HEK293 (cell line): ENCODE measurements around the gene CIC.
A peak's percentile ranks its signal among the peaks of the same experiment; 100 is the strongest.

Experiments used
- CTCF ChIA-PET: fragments of 350-600 bp; formaldehyde crosslinking; extraction: SDS; loops from one replicate; lab custom pipeline; 2021; ENCODE audit warnings: antibody characterized with exemption; lab: Yijun Ruan, JAX
- POLR2A ChIA-PET: fragments of 300-600 bp; formaldehyde crosslinking; extraction: SDS; loops from one replicate; lab custom pipeline; 2020; ENCODE audit warnings: antibody characterized with exemption, inconsistent platforms; lab: Yijun Ruan, JAX
- H3K27ac ChIP-seq: fragments of 200-500 bp; sonication (Bioruptor generic); 2 replicates; pipeline ENCODE4 v1.5.1; 2014; ENCODE audit warnings: low read depth, low read length, control low read depth, inconsistent platforms; ENCODE audit errors: extremely low read depth
- H3K36me3 ChIP-seq, 2 experiments: fragments of 200-500 bp in 1 of 2; sonication (Bioruptor generic) in 1 of 2; 1 replicate in 1 of 2; 2 replicates in 1 of 2; pipeline ENCODE4 v1.5.1; 2014 to 2017; ENCODE audit warnings: inconsistent platforms in 2 of 2, low read length in 2 of 2; ENCODE audit not compliant: control insufficient read depth in 2 of 2, insufficient read depth in 1 of 2
- H3K4me1 ChIP-seq: fragments of 200-500 bp; sonication (Bioruptor generic); 2 replicates; pipeline ENCODE4 v1.5.1; 2014; ENCODE audit warnings: mild to moderate bottlenecking, low read length, inconsistent platforms; ENCODE audit not compliant: control insufficient read depth, insufficient read depth
- H3K4me3 ChIP-seq: 2 replicates; pipeline ENCODE4 v1.5.1; 2011; ENCODE audit warnings: low read depth, mild to moderate bottlenecking, control low read depth, low read length, moderate library complexity
- H3K9me3 ChIP-seq: fragments of 200-500 bp; sonication (Bioruptor generic); 2 replicates; pipeline ENCODE4 v1.5.1; 2014; ENCODE audit warnings: low read depth, low read length, inconsistent platforms; ENCODE audit not compliant: control insufficient read depth, insufficient read depth
- CTCF ChIP-seq: fragments of 450-650 bp; formaldehyde crosslinking; IDR thresholded peaks from 2 replicates; pipeline ENCODE4 v1.5.1; 2016; ENCODE audit warnings: missing biosample characterization, missing genetic modification characterization
- TRIM28 ChIP-seq: IDR thresholded peaks from 2 replicates; pipeline ENCODE4 v1.6.1; 2011; ENCODE audit warnings: low read length, control low read depth, borderline replicate concordance
- ZBTB11 ChIP-seq: fragments of 450-650 bp; formaldehyde crosslinking; conservative IDR thresholded peaks from 2 replicates; pipeline ENCODE4 v1.5.1; 2016; ENCODE audit warnings: low read depth, missing biosample characterization, missing genetic modification characterization
- ZBTB44 ChIP-seq: fragments of 450-650 bp; IDR thresholded peaks from 2 replicates; pipeline ENCODE4 v1.5.1; 2018; ENCODE audit warnings: missing biosample characterization, mild to moderate bottlenecking, missing genetic modification characterization
- ZFP37 ChIP-seq: fragments of 450-650 bp; formaldehyde crosslinking; IDR thresholded peaks from 2 replicates; pipeline ENCODE4 v1.5.1; 2016; ENCODE audit warnings: missing biosample characterization, missing genetic modification characterization
- ZNF24 ChIP-seq: fragments of 450-650 bp; formaldehyde crosslinking; IDR thresholded peaks from 2 replicates; pipeline ENCODE4 v1.5.1; 2016; ENCODE audit warnings: missing biosample characterization, missing genetic modification characterization
- ZNF266 ChIP-seq: fragments of 450-650 bp; formaldehyde crosslinking; IDR thresholded peaks from 2 replicates; pipeline ENCODE4 v1.5.1; 2016; ENCODE audit warnings: missing biosample characterization, missing genetic modification characterization, low read depth
- ZNF335 ChIP-seq: fragments of 450-650 bp; formaldehyde crosslinking; conservative IDR thresholded peaks from 2 replicates; pipeline ENCODE4 v1.5.1; 2016; ENCODE audit warnings: missing biosample characterization, missing genetic modification characterization
- ZNF398 ChIP-seq: fragments of 450-650 bp; formaldehyde crosslinking; IDR thresholded peaks from 2 replicates; pipeline ENCODE4 v1.5.1; 2017; ENCODE audit warnings: missing biosample characterization, missing genetic modification characterization
- ZNF449 ChIP-seq: fragments of 450-650 bp; formaldehyde crosslinking; IDR thresholded peaks from 2 replicates; pipeline ENCODE4 v1.5.1; 2017; ENCODE audit warnings: missing biosample characterization, mild to moderate bottlenecking, missing genetic modification characterization, moderate library complexity
- ZNF48 ChIP-seq: fragments of 450-650 bp; formaldehyde crosslinking; IDR thresholded peaks from 2 replicates; pipeline ENCODE4 v1.5.1; 2016; ENCODE audit warnings: missing biosample characterization, missing genetic modification characterization
- ZNF513 ChIP-seq: fragments of 450-650 bp; IDR thresholded peaks from 2 replicates; pipeline ENCODE4 v1.5.1; 2018; ENCODE audit warnings: missing biosample characterization, missing genetic modification characterization
- ZNF629 ChIP-seq: fragments of 450-650 bp; formaldehyde crosslinking; IDR thresholded peaks from 2 replicates; pipeline ENCODE4 v1.5.1; 2017; ENCODE audit warnings: missing biosample characterization, missing genetic modification characterization
- ZNF645 ChIP-seq: fragments of 450-650 bp; formaldehyde crosslinking; IDR thresholded peaks from 2 replicates; pipeline ENCODE4; 2016; ENCODE audit warnings: missing biosample characterization, missing genetic modification characterization
- ZNF777 ChIP-seq: fragments of 450-650 bp; formaldehyde crosslinking; IDR thresholded peaks from 2 replicates; pipeline ENCODE4 v1.5.1; 2017; ENCODE audit warnings: missing biosample characterization, missing genetic modification characterization, borderline replicate concordance

Gene CIC

GRCh38 chr19:42220751-42221097, 48.3 kb upstream of the CIC start:
- TF ChIP-seq ZNF777 (tag by site-specific recombination) (no peak), TRIM28 (no peak), ZFP37 (0 out of 2 replicates have a peak, but pooled peaks have one; percentile 6), ZNF266 (tag by site-specific recombination) (no peak), ZNF335 (0 out of 2 replicates have a peak, but pooled peaks have one; percentile 20), CTCF (no peak), ZNF398 (tag by site-specific recombination) (0 out of 2 replicates have a peak, but pooled peaks have one; percentile 3), ZNF629 (tag by site-specific recombination) (no peak), ZNF449 (0 out of 2 replicates have a peak, but pooled peaks have one; percentile 4), ZNF24 (tag by site-specific recombination) (no peak)
- H3K9me3 ChIP-seq, result no peaks in the 10 kb centered on the region
- peak overlapping the region; percentile 87 for H3K4me3 ChIP-seq
- H3K27ac ChIP-seq, result peak overlapping the region; percentile 89
- H3K36me3 ChIP-seq, result peaks cover 22 to 32% of the 10 kb centered on the region in 2 experiments
- CTCF ChIA-PET, result interaction anchor here (0.6 to 3.5 kb wide), 8 partner anchors 9 to 88 kb away, joined by 3 to 16 read pairs (median 3); partner anchors contain the start of genes GSK3A and PAFAH1B3
- POLR2A ChIA-PET, result interaction anchor here (0.6 to 6.0 kb wide), 6 partner anchors 9 to 23 kb away, joined by 3 to 67 read pairs (median 4); partner anchors contain the start of gene GSK3A
- H3K4me1 ChIP-seq, result peaks cover 23% of the 10 kb centered on the region

GRCh38 chr19:42224940-42225717, 43.9 kb upstream of the CIC start:
- H3K4me3 ChIP-seq, result no peak overlapping the region
- TF ChIP-seq ZNF645 (tag by site-specific recombination) (no peak), ZBTB11 (tag by site-specific recombination) (no peak), ZNF48 (tag by site-specific recombination) (no peak), ZBTB44 (tag by site-specific recombination) (no peak), ZNF513 (peak; percentile 99)
- TF ChIP-seq, all 188 proteins: peak for 1
- ChIA-PET CTCF (no interaction called here), POLR2A (interaction anchor here (0.9 to 2.8 kb wide), 4 partner anchors 10 to 172 kb away, joined by 3 to 11 read pairs (median 8); partner anchors contain the start of gene GSK3A)
- Histone ChIP-seq H3K4me1 (peaks cover 7% of the 10 kb centered on the region; the same call in 1 of the 2 replicates), H3K36me3 (peaks cover 58 to 68% of the 10 kb centered on the region in 2 experiments), H3K27ac (no peak overlapping the region), H3K9me3 (no peaks in the 10 kb centered on the region)
